ENCODE measurements around the gene CBFA2T3. TPM values are rescaled to one million over a fixed set of nuclear protein-coding genes. Genes with fewer than 3 reads are reported as not detected.

CBFA2T3 gene
- total and polyA plus RNA-seq, 8 donors: 3.8 to 10.4 (median 5.4) TPM

DNA sequence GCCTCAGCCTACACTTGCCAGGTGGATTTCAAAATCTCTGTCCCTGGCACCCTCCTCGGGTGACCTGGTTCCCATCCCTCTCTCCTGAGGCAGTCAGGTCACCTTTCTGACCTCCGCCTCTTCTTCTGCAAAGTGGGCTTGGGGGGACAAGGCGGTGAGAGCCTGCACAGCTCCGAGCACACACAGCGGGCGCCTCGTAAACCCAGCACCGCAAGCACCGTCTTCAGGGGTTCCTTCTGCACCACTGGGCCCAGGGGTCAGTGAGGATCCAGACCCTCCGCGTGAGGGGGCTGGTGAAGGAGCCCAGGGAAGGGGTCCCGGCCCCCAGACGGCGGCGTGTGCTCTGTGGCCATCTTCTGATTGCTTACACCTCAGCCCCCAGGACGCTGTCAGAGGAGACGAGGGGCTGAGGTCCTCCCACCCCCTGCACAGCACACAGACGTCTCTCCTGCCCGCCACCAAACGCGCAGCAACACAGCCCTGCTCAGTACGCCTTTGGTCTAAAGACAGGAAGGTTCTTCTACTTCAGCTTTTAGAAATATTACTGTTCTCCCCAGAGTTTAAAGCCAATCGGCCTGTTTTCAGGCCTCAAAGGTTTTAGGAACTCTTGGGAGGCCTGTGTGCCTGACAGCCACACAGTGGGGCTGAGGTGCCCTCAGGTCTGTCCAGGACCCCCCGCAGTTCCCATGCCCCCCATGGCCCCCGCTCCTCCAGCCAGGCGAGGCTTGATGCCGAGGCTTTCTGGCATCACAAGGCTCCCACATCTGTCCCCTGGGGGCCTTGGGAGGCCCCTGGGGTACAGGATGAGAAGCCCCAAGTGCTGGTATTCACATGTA, 2.7 kb downstream of the CBFA2T3 start:
- H3K27me3 ChIP-seq: peaks cover 0 to 77% of the 10 kb centered on the region in 2 donors
- peaks cover 4 to 77% of the 10 kb centered on the region in 2 donors for H3K4me1 ChIP-seq
- H3K36me3 ChIP-seq: no peaks in the 10 kb centered on the region
- TF ChIP-seq, protein P1, sequence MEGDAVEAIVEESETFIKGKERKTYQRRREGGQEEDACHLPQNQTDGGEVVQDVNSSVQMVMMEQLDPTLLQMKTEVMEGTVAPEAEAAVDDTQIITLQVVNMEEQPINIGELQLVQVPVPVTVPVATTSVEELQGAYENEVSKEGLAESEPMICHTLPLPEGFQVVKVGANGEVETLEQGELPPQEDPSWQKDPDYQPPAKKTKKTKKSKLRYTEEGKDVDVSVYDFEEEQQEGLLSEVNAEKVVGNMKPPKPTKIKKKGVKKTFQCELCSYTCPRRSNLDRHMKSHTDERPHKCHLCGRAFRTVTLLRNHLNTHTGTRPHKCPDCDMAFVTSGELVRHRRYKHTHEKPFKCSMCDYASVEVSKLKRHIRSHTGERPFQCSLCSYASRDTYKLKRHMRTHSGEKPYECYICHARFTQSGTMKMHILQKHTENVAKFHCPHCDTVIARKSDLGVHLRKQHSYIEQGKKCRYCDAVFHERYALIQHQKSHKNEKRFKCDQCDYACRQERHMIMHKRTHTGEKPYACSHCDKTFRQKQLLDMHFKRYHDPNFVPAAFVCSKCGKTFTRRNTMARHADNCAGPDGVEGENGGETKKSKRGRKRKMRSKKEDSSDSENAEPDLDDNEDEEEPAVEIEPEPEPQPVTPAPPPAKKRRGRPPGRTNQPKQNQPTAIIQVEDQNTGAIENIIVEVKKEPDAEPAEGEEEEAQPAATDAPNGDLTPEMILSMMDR (IDR thresholded peaks at IDR 0.05): no peak
- peak in 1 of 4 donors; percentile 68 for DNase-seq
- no peak for ATAC-seq
- no peak overlapping the region for H3K27ac ChIP-seq
- no peaks in the 10 kb centered on the region for H3K9me3 ChIP-seq
- H3K4me3 ChIP-seq: no peak overlapping the region
- intact Hi-C loops (cut with DNase I): no loop called here

DNA sequence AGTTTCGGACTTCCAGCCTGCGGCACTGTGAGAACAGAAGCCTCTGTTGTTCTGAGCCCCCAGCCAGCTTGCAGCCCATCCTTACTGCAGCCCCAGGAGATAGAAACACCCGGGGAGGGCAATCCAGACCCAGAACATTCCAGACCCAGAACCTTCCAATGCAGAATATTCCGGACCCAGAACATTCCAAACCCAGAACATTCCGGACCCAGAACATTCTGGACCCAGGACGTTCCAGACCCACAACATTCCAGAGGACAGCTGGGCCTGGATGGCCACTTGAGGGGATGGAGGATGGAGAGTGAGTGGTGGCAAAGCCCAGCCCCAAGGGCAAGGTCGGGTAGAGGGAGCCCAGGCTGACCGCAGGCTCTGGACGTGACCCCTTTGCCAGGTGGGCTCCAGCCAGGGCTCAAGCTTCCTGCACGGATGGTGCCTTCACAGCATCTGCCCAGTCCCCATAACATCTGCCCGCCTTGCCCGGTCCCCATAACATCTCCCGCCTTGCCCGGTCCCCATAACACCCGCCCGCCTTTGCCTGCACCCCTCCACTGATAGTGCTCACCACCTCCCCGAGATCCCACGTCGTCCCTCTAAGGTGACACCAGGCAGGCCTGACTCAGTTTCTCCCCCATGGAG, 3.5 kb downstream of the CBFA2T3 start:
- no peaks in the 10 kb centered on the region for H3K9me3 ChIP-seq
- no peaks in the 10 kb centered on the region for H3K36me3 ChIP-seq
- H3K4me3 ChIP-seq: no peak overlapping the region
- H3K27ac ChIP-seq: no peak overlapping the region
- no peak for ATAC-seq
- peaks cover 4 to 77% of the 10 kb centered on the region in 2 donors for H3K4me1 ChIP-seq
- TF ChIP-seq, protein P1 (IDR thresholded peaks at IDR 0.05): no peak
- peaks cover 0 to 77% of the 10 kb centered on the region in 2 donors for H3K27me3 ChIP-seq
- intact Hi-C loops (cut with DNase I): no loop called here
- peak in 1 of 4 donors; percentile 67 for DNase-seq

DNA sequence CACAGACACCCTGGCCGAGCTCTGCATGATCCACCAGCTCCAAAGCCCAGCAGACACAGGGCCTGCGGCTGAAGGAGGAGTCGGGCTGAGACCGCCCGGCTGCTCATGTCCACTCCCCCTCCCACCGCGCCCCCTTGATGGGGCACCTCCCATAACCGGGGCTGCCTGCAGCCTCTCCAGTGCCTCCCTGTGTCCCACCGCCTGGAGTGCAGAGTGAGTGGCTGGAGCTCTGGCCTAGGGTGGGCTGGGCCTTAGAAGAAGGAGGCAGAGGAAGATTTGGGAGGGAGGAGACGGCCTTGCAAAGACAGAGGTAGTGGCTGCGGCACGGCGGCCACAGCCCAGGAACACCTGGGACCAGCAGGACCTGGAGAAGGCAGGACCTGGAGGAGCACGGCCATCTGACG, 4.0 kb downstream of the CBFA2T3 start:
- Histone ChIP-seq H3K36me3 (no peaks in the 10 kb centered on the region), H3K27me3 (peaks cover 0 to 77% of the 10 kb centered on the region in 2 donors), H3K4me3 (no peak overlapping the region), H3K4me1 (peaks cover 4 to 77% of the 10 kb centered on the region in 2 donors), H3K9me3 (no peaks in the 10 kb centered on the region), H3K27ac (no peak overlapping the region)
- intact Hi-C loops (cut with DNase I): no loop called here
- TF ChIP-seq, protein P1 (IDR thresholded peaks at IDR 0.05): no peak
- DNase-seq (peak in 1 of 4 donors; percentile 71), ATAC-seq (no peak)

DNA sequence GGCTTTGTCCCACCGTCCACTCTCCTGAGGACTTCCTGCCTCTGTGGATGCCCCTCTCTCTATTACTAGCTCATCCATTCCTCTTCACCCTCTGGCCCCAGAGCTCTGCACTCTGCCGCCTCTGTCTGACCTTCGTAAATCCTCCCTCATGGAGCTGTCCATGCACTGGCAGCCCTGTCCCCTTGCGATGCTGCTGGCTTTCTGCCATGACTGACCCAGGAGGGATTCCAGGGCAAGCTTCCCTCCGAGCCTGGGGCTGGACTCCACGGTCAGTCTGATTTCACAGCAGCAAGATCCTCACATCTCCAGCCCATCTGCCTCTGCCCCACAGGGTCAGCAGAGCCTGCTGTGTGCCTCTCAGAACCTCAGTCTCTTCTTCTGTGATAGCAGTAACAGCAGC, 4.7 kb downstream of the CBFA2T3 start:
- H3K9me3 ChIP-seq: no peaks in the 10 kb centered on the region
- ATAC-seq: no peak
- H3K27ac ChIP-seq: no peak overlapping the region
- intact Hi-C loops (cut with DNase I): no loop called here
- no peaks in the 10 kb centered on the region for H3K36me3 ChIP-seq
- DNase-seq: peak in 1 of 4 donors; percentile 42
- H3K27me3 ChIP-seq: peaks cover 0 to 77% of the 10 kb centered on the region in 2 donors
- TF ChIP-seq, protein P1 (IDR thresholded peaks at IDR 0.05): no peak
- no peak overlapping the region for H3K4me3 ChIP-seq
- peaks cover 1 to 77% of the 10 kb centered on the region in 2 donors for H3K4me1 ChIP-seq
